ENCODE data around the gene LBH. TPM values are rescaled to one million over a fixed set of nuclear protein-coding genes. Genes with fewer than 3 reads are reported as not detected.

Gene LBH
- total RNA-seq, 2 donors from 2014 or later = 104 to 280 TPM

Other genes starting within 250 kb of the LBH start
- 10 to 100 TPM; 88.3 to 95.7 TPM for gene YPEL5, start 84.5 kb upstream of the LBH start, total RNA-seq
- 10 to 100 TPM; 22.3 to 43.3 TPM for gene LCLAT1, start 215.7 kb downstream of the LBH start, total RNA-seq